K562 (cell line): ENCODE data around the gene LRRC4C. TPM values are rescaled to one million over a fixed set of nuclear protein-coding genes. Genes with fewer than 3 reads are reported as not detected.

ENCODE experiments used
- ATAC-seq: fragments of 200-7000 bp; cut with Tn5 transposase; 3 replicates; pipeline ENCODE4 v1.9.1; 2020; ENCODE audit warnings: moderate library complexity
- BruUV-seq: library from RNA; stranded (reverse); fragments of 400-500 nt; replicated peaks from 2 replicates; lab custom pipeline; 2021; lab: Mats Ljungman, UMichigan
- CTCF ChIA-PET: fragments of 300-600 bp; formaldehyde crosslinking; extraction: SDS; loops from one replicate; lab custom pipeline; 2021; ENCODE audit warnings: low intra/inter-chr PET ratio; lab: Yijun Ruan, JAX
- POLR2A ChIA-PET: fragments of 300-600, 350-650 bp; sonication (Branson Sonifier 250); formaldehyde crosslinking; extraction: SDS; loops from one replicate; lab custom pipeline; 2021; ENCODE audit warnings: antibody characterized with exemption, inconsistent platforms; lab: Yijun Ruan, JAX
- DNase-seq, 4 experiments: peaks; one replicate each; pipeline versions ENCODE4 v3.0.0 to v3.0.0-alpha.2; 2011 to 2018; ENCODE audit warnings: low spot score in 3 of 4, mixed read lengths in 3 of 4; ENCODE audit errors: extremely low read depth in 1 of 4
- FAIRE-seq: peaks from 2 replicates; lab custom pipeline; 2011; peaks lifted over from hg19 to GRCh38; lab: Jason Lieb, UNC
- H2AFZ ChIP-seq: 2 replicates; pipeline ENCODE4 v1.6.0; 2011; ENCODE audit warnings: low read depth, low read length, control low read depth, inconsistent platforms
- H3K27ac ChIP-seq: fragments of 200-600 bp; 3 replicates; pipeline ENCODE4 v1.8.0; 2011; ENCODE audit warnings: low read depth, mild to moderate bottlenecking, control low read depth, inconsistent platforms, low read length, moderate library complexity, mixed read lengths; ENCODE audit errors: extremely low read depth
- H3K27me3 ChIP-seq, 2 experiments: fragments of 300-600 bp in 1 of 2; 2 replicates in 1 of 2; 3 replicates in 1 of 2; pipeline versions ENCODE4 v1.6.0 to v1.8.0; 2011; ENCODE audit warnings: inconsistent platforms in 2 of 2, low read length in 2 of 2, mild to moderate bottlenecking in 1 of 2, mixed read lengths in 1 of 2, moderate library complexity in 1 of 2; ENCODE audit not compliant: control insufficient read depth in 2 of 2, insufficient read depth in 2 of 2
- H3K36me3 ChIP-seq: fragments of 300-600 bp; 3 replicates; pipeline ENCODE4 v1.8.0; 2011; ENCODE audit warnings: mild to moderate bottlenecking, low read length, inconsistent platforms; ENCODE audit not compliant: control insufficient read depth, insufficient read depth
- H3K4me1 ChIP-seq, 2 experiments: fragments of 200-600 bp in 1 of 2; replicated peaks in 1 of 2; 2 replicates in 1 of 2; 3 replicates in 1 of 2; pipeline versions ENCODE4 v1.5.1 to v1.8.0; 2011; ENCODE audit warnings: inconsistent platforms in 2 of 2, low read length in 2 of 2, mild to moderate bottlenecking in 1 of 2, mixed read lengths in 1 of 2, moderate library complexity in 1 of 2; ENCODE audit not compliant: control insufficient read depth in 2 of 2, insufficient read depth in 2 of 2
- H3K4me2 ChIP-seq: 2 replicates; pipeline ENCODE4 v1.6.1; 2011; ENCODE audit warnings: low read length, control low read depth, inconsistent platforms, mixed read lengths; ENCODE audit not compliant: insufficient read depth
- H3K4me3 ChIP-seq: fragments of 200-600 bp; sonication (generic), shearing (Covaris generic); 2 replicates; pipeline ENCODE4 v1.5.1; 2016; ENCODE audit warnings: control low read depth, inconsistent platforms
- H3K79me2 ChIP-seq: fragments of 200-600 bp; 3 replicates; pipeline ENCODE4 v1.8.0; 2011; ENCODE audit warnings: low read length, inconsistent platforms; ENCODE audit not compliant: control insufficient read depth, insufficient read depth
- H3K9ac ChIP-seq, 2 experiments: 2 replicates each; pipeline versions ENCODE4 v1.6.0 to v1.6.1; 2011; ENCODE audit warnings: low read depth in 2 of 2, low read length in 2 of 2, control low read depth in 1 of 2, inconsistent platforms in 1 of 2, mild to moderate bottlenecking in 1 of 2, mixed read lengths in 1 of 2; ENCODE audit not compliant: insufficient read depth in 1 of 2
- H3K9me1 ChIP-seq: one replicate; pipeline ENCODE4 v1.6.0; 2011; ENCODE audit warnings: inconsistent platforms, mild to moderate bottlenecking, low read length, moderate library complexity; ENCODE audit not compliant: control insufficient read depth, insufficient read depth
- H3K9me3 ChIP-seq: replicated peaks from 2 replicates; pipeline ENCODE4 v1.5.1; 2011; ENCODE audit warnings: low read depth, low read length, inconsistent platforms; ENCODE audit not compliant: control insufficient read depth, insufficient read depth
- H4K20me1 ChIP-seq: replicated peaks from 2 replicates; pipeline ENCODE4 v1.6.1; 2011; ENCODE audit warnings: low read length, inconsistent platforms, mixed read lengths; ENCODE audit not compliant: control insufficient read depth, insufficient read depth
- ARHGAP35 ChIP-seq: fragments of 450-650 bp; IDR thresholded peaks from 2 replicates; pipeline ENCODE4 v1.6.1; 2018; ENCODE audit not compliant: partially characterized antibody
- MGA ChIP-seq: fragments of 450-650 bp; IDR thresholded peaks from 2 replicates; pipeline ENCODE4 v1.6.1; 2016; ENCODE audit warnings: mild to moderate bottlenecking, moderate library complexity
- TAL1 ChIP-seq: fragments of 450-650 bp; IDR thresholded peaks from 2 replicates; pipeline ENCODE4 v1.6.1; 2016; ENCODE audit warnings: mild to moderate bottlenecking
- ZNF347 ChIP-seq: fragments of 450-650 bp; formaldehyde crosslinking; IDR thresholded peaks from 2 replicates; pipeline ENCODE4 v1.4.0; 2020; ENCODE audit warnings: low read depth, mild to moderate bottlenecking, moderate library complexity
- ZNF668 ChIP-seq: fragments of 250-450 bp; sonication (Bioruptor Pico); IDR thresholded peaks from 2 replicates; pipeline ENCODE4 v1.8.0; 2022; ENCODE audit warnings: mild to moderate bottlenecking, inconsistent platforms
- WGBS: fragments of 100-300 bp; shearing (Covaris generic); methylation state at CpG from one replicate; pipeline ENCODE4 v1.1.6; 2016; ENCODE audit warnings: low coverage, mixed read lengths; ENCODE audit not compliant: insufficient coverage; ENCODE audit errors: missing lambda C conversion rate; 5-methylcytosine and 5-hydroxymethylcytosine counted together
- in situ Hi-C: fragments of 300-500 bp; cut with MboI; formaldehyde crosslinking; loops from 4 replicates; pipeline ENCODE4 v1.15.0; 2018; ENCODE audit warnings: inconsistent platforms, mixed read lengths
- intact Hi-C: fragments of 100-400 bp; cut with micrococcal nuclease; formaldehyde crosslinking; loops from 2 replicates; pipeline ENCODE4 v1.14.2; 2022
- polyA plus RNA-seq, 8 experiments: library from polyadenylated mRNA; depleted of rRNA in 4 of 8; stranded (reverse) in 5 of 8; unstranded in 3 of 8; fragments of >200 nt; fragmentation: Nextera tagmentation in 2 of 8; fragmentation: Illumina TruSeq in 1 of 8; extraction: Ambion mirVana in 2 of 8; extraction: Trizol in 1 of 8; gene quantifications; 2 replicates each; pipeline versions ENCODE4 v1.2.1 to v1.2.3, GENCODE V29; 2011 to 2014; ENCODE audit warnings: inconsistent platforms in 1 of 8, missing spikeins in 1 of 8
- total RNA-seq, 7 experiments: library from RNA; depleted of rRNA in 6 of 7; stranded (reverse); fragments of >200 nt in 6 of 7; fragmentation: Illumina TruSeq in 2 of 7; extraction: Trizol in 2 of 7; gene quantifications; 2 replicates each; pipeline versions ENCODE4 v1.2.1 to v1.2.3, GENCODE V29; 2011 to 2021; ENCODE audit warnings: low replicate concordance in 1 of 7
- TF ChIP-seq, protein P1 (sequence below): sonication (generic); formaldehyde crosslinking; IDR thresholded peaks from 2 replicates; pipeline ENCODE4 v1.8.0; 2022; ENCODE audit warnings: mild to moderate bottlenecking, missing genetic modification reagents

Gene LRRC4C
- total and polyA plus RNA-seq, 9 of the 15 experiments (the other 6 are each of a cell fraction or from before 2014, with no cell fraction given): not detected

GRCh38 chr11:40517122-40517521 lies 942.3 kb downstream of the LRRC4C start:
- Histone ChIP-seq H3K9me3 (no peaks in the 10 kb centered on the region), H3K36me3 (no peaks in the 10 kb centered on the region), H3K9me1 (no peaks in the 10 kb centered on the region), H3K9ac (no peak overlapping the region), H2AFZ (no peak overlapping the region), H3K4me1 (no peaks in the 10 kb centered on the region), H4K20me1 (no peaks in the 10 kb centered on the region), H3K4me3 (no peak overlapping the region), H3K79me2 (no peaks in the 10 kb centered on the region), H3K4me2 (no peak overlapping the region), H3K27me3 (no peaks in the 10 kb centered on the region), H3K27ac (no peak overlapping the region)
- ATAC-seq (no peak), FAIRE-seq (no peak), DNase-seq (no peak)
- intact Hi-C loops: no loop called here
- ChIA-PET CTCF (no interaction called here), POLR2A (no interaction called here)
- no TSS peak for BruUV-seq
- no peak for TF ChIP-seq ARHGAP35
- TF ChIP-seq, protein P1, sequence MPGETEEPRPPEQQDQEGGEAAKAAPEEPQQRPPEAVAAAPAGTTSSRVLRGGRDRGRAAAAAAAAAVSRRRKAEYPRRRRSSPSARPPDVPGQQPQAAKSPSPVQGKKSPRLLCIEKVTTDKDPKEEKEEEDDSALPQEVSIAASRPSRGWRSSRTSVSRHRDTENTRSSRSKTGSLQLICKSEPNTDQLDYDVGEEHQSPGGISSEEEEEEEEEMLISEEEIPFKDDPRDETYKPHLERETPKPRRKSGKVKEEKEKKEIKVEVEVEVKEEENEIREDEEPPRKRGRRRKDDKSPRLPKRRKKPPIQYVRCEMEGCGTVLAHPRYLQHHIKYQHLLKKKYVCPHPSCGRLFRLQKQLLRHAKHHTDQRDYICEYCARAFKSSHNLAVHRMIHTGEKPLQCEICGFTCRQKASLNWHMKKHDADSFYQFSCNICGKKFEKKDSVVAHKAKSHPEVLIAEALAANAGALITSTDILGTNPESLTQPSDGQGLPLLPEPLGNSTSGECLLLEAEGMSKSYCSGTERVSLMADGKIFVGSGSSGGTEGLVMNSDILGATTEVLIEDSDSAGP (CRISPR knock-in tag): no peak
- no peak for TF ChIP-seq ZNF668 (CRISPR knock-in tag)
- no peak for TF ChIP-seq ZNF347 (CRISPR knock-in tag)
- no peak for TF ChIP-seq MGA
- TF ChIP-seq TAL1: no peak
- in situ Hi-C loops: no loop called here
- 4% methylated on average over 3 of the region's 3 CpGs for WGBS
